HL-60 (cell line): ENCODE measurements around the gene SHE.

ENCODE experiments used
- DNase-seq, 2 experiments: peaks; one replicate each; pipeline ENCODE4 v3.0.0-alpha.2; 2010 to 2020; ENCODE audit warnings: low read depth in 1 of 2, low spot score in 1 of 2
- H3K27ac ChIP-seq: fragments of 250-450 bp; sonication (Bioruptor Pico); replicated peaks from 2 replicates; pipeline ENCODE4 v1.5.1; 2020; ENCODE audit warnings: mild to moderate bottlenecking, moderate library complexity
- H3K27me3 ChIP-seq: fragments of 250-450 bp; sonication (Bioruptor Pico); 2 replicates; pipeline ENCODE4 v1.5.1; 2021; ENCODE audit warnings: mild to moderate bottlenecking, moderate library complexity; ENCODE audit not compliant: insufficient read depth, poor library complexity, severe bottlenecking
- H3K4me3 ChIP-seq: replicated peaks from 2 replicates; pipeline ENCODE4 v1.5.1; 2011; ENCODE audit warnings: mild to moderate bottlenecking, control low read depth, low read length; ENCODE audit not compliant: insufficient read depth
- CTCF ChIP-seq: IDR thresholded peaks from one replicate; pipeline ENCODE4 v1.5.1; 2011; ENCODE audit warnings: low read length, control low read depth, inconsistent platforms; ENCODE audit not compliant: insufficient read depth
- GABPA ChIP-seq: IDR thresholded peaks from 2 replicates; pipeline ENCODE4 v1.6.1; 2012; ENCODE audit warnings: low read depth
- POLR2AphosphoS5 ChIP-seq: IDR thresholded peaks from 2 replicates; pipeline ENCODE4 v1.6.1; 2012; ENCODE audit warnings: low read depth
- REST ChIP-seq: IDR thresholded peaks from 2 replicates; pipeline ENCODE4 v1.6.1; 2012; ENCODE audit warnings: low read depth; ENCODE audit not compliant: insufficient replicate concordance
- SPI1 ChIP-seq: IDR thresholded peaks from 2 replicates; pipeline ENCODE4 v1.6.1; 2012; ENCODE audit warnings: low read depth, mild to moderate bottlenecking, borderline replicate concordance

SHE gene

GRCh38 chr1:154456631-154457030 is 45.6 kb downstream of the SHE start:
- Histone ChIP-seq H3K27me3 (no peaks in the 10 kb centered on the region), H3K4me3 (no peak overlapping the region), H3K27ac (peak overlapping the region; percentile 50)
- TF ChIP-seq CTCF (no peak), SPI1 (peak; percentile 60; the same call in 1 of the 2 replicates), REST (no peak), POLR2AphosphoS5 (peak; percentile 58), GABPA (no peak)
- DNase-seq: peak; percentile 89 to 93

- DNase-seq: peak; percentile 20 to 59
- TF ChIP-seq GABPA (no peak), POLR2AphosphoS5 (no peak), REST (no peak), CTCF (no peak), SPI1 (no peak; the same call in 1 of the 2 replicates)
- Histone ChIP-seq H3K4me3 (no peak overlapping the region), H3K27me3 (no peaks in the 10 kb centered on the region), H3K27ac (peak overlapping the region; percentile 35; the same call in 1 of the 2 replicates)
Observed at GRCh38 chr1:154454386-154455120, 47.7 kb downstream of the SHE start.

GRCh38 chr1:154453574-154454352 is 48.4 kb downstream of the SHE start:
- Histone ChIP-seq H3K4me3 (no peak overlapping the region), H3K27me3 (no peaks in the 10 kb centered on the region), H3K27ac (peak overlapping the region; percentile 38)
- DNase-seq: peak; percentile 54 to 73
- TF ChIP-seq CTCF (no peak), REST (no peak), GABPA (no peak), POLR2AphosphoS5 (no peak), SPI1 (no peak)
